ENCODE data around the gene EID1.
"Not testable (repeated sequence)": the region's sequence is repeated elsewhere in the genome, so short reads cannot be mapped to it uniquely, and the experiment has no call there.

EID1 gene

GRCh38 chr15:48869966-48870365 is 8.0 kb upstream of the EID1 start:
- no peak for DNase-seq (ENCODE audit: low spot score)

GRCh38 chr15:48871542-48871941 is 6.4 kb upstream of the EID1 start:
- no peak for DNase-seq (ENCODE audit: low spot score)

- no peak for DNase-seq (ENCODE audit: low spot score)
These were observed 5.3 kb upstream of the EID1 start for GRCh38 chr15:48872632-48873031.

DNA sequence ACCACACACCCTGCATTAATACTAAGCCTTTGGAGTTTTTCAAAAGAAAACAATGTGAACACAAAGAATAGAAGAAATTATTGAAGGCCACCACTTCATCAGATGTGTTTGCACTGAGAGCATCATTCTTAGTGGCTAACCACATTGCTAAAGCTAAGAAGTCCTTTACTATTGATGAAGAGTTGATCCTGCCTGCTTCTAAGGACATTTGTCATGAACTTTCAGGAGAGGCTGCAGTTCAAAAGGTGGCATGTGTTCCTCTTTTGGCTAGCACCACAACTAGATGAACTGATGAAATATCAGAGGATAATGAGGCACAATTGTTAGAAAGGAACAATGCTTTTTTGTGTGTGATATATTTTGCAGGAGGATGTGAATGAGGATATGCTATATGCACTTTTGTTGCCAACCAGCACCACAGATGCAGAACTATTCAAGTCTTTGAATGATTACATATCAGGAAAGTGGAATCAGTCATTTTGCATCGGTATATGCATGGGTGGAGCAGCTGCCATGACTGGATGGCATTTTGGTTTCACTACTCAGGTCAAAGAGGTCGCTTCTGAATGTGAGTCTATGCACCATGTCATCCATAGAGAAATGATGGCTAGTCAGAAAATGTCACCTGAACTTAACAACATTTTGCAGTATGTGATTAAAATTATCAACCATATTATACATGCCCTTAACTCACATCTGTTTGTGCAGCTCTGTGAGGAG is 2.5 kb upstream of the EID1 start:
- no peak for DNase-seq (ENCODE audit: low spot score)

GRCh38 chr15:48876057-48876456 is 1.9 kb upstream of the EID1 start:
- no peak for DNase-seq (ENCODE audit: low spot score)

GRCh38 chr15:48880070-48880634 is 2.2 kb downstream of the EID1 start:
- no peak for DNase-seq (ENCODE audit: low spot score)

DNA sequence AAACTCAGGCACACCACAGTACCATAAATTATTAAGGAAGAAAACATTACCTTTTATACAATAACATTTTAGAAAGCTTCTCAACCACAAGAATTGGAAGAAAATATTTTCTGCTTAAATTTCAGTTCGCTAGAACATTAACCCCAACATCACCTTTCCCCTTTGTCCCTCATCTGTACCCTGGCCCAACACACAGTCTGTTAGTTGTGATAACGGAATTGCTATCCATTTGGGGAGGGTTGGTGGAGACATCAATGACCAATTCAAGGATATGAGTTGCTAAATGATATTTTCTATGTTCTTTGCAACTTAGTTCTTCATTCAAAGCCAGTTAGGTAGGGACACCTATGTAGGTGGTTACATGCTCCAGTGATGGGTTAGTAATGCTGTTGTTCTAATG is 5.8 kb downstream of the EID1 start:
- no peak for DNase-seq (ENCODE audit: low spot score)

DNA sequence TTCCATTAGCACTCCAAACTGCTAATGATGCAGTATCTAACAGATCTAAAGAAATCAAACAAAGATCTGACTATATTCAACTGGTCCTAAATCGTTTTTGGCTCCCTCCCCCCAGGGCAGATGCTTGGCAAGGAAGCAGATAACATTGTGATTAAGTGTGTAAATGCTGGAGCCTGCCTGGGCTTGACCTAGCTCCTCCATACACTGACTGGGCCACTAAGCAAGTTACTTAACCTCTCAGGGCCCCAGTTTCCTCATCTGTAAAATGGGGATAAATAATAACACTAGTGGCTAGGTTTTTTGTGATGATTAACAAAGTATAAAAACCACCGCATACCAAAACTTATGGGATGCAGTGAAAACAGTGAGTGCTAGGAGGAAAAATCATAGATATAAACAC is 9.2 kb downstream of the EID1 start:
- DNase-seq (ENCODE audit: low spot score): no peak

GRCh38 chr15:48888191-48888590 is 10.3 kb downstream of the EID1 start:
- no peak for DNase-seq (ENCODE audit: low spot score)

- DNase-seq (ENCODE audit: low spot score): no peak
These were observed 10.9 kb downstream of the EID1 start for GRCh38 chr15:48888836-48889235.

GRCh38 chr15:48889925-48890324 is 12.0 kb downstream of the EID1 start:
- DNase-seq (ENCODE audit: low spot score): no peak

- no peak for DNase-seq (ENCODE audit: low spot score)
These were observed 12.5 kb downstream of the EID1 start for GRCh38 chr15:48890375-48890972.

- no peak for DNase-seq (ENCODE audit: low spot score)
These were observed 13.4 kb downstream of the EID1 start for GRCh38 chr15:48891232-48891765.

DNA sequence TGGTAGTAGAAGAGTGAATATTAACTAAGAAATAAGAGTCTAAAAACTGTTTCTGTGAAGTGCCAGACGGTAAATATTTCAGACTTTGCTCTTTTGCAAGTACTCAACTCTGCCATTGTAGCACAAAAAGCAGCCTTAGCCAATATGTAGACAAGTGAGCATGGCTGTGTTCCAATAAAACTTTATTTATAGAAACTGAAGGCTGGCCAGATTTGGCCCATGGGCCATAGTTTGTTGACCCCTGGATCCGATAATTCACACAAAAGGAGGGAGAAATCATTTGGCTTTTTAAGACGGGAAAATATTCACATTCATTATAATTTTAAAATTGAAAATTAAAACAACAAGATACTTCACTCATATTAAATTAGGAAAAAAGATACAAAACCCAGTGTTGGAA is 15.4 kb downstream of the EID1 start:
- DNase-seq (ENCODE audit: low spot score): no peak

DNA sequence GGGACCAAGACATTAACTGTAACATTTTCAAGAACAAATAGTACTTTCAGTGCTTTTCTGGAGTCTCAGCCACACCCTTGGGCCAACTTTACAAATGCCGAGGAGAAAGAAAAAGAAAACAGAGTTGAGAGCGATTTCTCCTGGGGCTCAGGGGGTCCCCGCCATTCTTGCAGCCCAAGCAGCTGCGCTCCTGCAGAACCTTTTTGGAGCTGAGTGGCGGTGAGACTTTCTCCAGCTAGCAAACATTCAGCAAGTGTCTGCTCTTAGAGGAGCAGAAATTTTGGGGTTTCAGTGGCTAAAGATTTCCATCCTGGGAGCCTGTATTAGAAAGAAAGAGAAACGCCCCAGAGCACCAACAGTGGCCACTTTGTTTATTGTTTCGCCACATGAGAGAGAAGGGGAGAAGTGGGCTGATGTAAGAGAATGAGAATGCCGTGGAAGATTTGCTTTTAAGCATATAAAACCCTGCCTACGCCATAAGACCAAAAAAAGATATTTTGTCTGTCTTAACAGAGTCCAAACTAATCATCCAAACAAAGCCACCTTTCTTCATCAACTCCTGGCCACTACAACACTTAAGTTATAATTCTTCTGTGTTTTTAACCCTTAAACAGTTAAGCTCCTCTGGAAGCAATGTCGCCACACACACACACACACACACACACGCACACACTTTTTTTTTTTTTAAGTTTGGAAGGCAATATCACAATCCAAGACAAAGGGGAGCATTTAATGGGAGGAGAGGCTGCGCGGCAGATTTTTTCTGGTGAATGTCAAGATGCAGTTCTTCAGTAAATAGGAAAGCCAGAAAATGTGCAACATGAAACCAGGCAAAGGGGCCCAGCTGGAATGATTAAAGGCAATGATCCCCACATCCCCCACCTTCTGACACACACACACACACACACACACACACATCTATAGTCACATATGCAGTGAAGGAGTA is 19.2 kb downstream of the EID1 start:
- DNase-seq (ENCODE audit: low spot score): no peak

DNA sequence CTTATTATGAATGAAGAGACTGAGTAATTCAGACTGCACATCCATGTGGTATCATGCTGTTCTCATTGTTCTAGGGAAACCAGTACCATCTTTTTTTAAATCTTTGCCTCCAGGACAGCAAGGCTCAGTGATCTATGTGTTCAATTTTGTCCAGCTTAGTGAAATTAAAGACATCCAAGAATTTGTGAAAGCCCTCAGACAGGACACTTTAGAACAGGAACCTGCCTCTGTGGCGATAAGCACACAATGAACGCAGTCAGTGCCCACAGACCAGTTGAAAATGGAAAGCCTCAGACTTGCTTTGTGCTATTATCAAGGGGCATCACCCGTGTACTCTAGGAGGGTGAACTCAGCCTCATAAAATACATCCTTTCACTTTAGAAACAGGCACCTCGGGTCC is 20.1 kb downstream of the EID1 start:
- DNase-seq (ENCODE audit: low spot score): no peak

GRCh38 chr15:48898446-48898845 is 20.5 kb downstream of the EID1 start:
- no peak for DNase-seq (ENCODE audit: low spot score)

DNA sequence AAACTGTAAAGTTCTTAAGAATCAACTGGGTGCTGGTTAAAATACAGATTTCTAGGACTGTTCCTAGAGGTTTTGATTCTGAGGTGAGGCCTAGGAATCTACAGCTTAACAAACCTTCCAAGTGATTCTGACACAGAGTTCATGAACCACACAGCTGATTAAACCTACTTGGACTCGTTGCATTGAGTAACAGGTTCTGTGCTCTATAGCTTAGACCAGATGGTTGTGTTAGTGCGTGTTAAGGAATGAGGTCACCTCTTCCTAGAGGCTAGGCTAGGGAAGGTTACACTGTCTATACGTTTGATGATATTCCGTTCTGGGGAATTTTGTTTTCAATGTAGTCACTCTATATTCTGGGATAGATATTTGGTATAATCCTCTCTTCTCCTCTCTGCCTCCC is 21.9 kb downstream of the EID1 start:
- DNase-seq (ENCODE audit: low spot score): no peak

DNA sequence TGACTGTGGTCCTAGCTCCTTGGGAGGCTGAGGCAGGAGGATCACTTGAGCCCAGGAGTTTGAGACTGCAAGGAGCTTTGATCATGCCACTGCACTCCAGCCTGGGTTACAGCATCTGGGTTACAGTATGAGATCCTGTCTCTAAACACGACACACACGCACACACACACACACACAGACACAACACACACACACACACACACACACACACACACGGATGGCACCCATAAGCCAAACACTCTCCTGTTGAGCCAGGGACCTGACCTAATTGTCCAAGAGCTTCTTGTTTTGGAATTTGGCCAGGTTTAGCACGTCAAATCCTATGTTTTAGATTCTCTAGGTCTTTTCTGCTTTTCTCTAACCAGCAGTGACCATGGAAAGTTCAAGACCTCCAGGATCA is 26.8 kb downstream of the EID1 start:
- no peak for DNase-seq (ENCODE audit: low spot score)

DNA sequence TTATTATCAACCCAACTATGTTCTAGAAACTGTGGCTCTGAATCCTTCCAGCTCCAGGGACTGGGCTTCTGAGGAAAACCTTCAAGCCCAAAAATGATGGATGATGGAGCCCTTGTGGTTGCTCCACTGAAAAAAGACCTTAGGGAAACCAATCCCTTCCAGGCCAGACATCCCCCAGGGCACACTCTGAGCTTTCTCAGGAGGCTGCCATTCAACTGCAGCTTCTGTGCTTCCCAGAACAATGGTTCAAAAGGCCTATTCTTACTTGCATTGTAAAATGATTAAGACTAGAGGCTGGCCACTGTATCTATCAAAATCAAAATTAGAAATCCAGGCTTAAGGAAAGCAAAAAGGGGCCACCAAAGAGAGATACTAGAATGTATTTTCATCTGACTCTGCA is 27.3 kb downstream of the EID1 start:
- no peak for DNase-seq (ENCODE audit: low spot score)

DNA sequence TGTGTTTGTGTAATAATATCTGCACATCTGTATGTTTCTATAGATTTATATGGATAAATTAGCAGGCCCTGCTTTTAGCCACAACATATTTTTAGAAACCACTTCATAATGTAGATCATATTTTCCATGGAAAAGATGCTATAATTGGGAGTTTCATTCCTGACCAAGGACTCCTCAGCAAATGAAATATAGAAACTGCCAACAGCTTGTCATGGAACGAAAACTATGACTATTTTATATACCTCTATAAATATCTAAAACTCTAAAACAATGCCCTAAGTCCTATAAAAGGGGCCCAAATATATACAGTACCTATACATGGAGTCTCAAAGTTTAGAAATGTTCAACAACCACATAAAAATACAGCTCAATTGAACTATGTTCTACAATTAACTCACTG is 27.9 kb downstream of the EID1 start:
- DNase-seq (ENCODE audit: low spot score): no peak

DNA sequence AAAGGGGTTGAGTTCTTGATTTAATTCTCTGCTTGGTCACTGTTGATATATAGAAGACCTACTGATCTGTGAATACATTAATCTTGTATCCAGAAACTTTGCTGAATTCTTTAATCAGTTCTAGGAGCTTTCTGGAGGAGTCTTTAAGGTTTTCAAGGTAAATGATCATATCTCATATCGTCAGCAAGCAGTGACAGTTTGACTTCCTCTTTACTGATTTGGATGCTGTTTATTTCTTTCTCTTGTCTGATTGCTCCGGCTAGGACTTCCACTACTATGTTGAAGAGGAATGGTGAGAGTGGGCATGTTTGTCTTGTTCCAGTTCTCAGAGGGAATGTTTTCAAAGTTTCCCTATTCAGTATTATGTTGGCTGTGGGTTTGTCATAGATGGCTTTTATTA is 31.4 kb downstream of the EID1 start:
- not testable (repeated sequence) for DNase-seq (ENCODE audit: low spot score)

Data from D341Med (cell line).